Common myeloid progenitor, CD34-positive (primary cell): Measurements from ENCODE around the gene CDHR4.
"Not testable (repeated sequence)": the region's sequence is repeated elsewhere in the genome, so short reads cannot be mapped to it uniquely, and the experiment has no call there.

Experiments used
- CTCF ChIA-PET: fragments of 350-600 bp; sonication (Branson Sonifier 250); formaldehyde crosslinking; loops from one replicate; lab custom pipeline; 2021; ENCODE audit warnings: antibody characterized with exemption; lab: Charles Lee
- POLR2A ChIA-PET: fragments of 350-600 bp; sonication (Branson Sonifier 250); formaldehyde crosslinking; loops from one replicate; lab custom pipeline; 2021; ENCODE audit warnings: antibody characterized with exemption; lab: Charles Lee
- DNase-seq, 3 donors: peaks; one replicate each; pipeline versions ENCODE4 v3.0.0 to v3.0.0-alpha.2; 2013
- H3K27ac ChIP-seq, 2 experiments: 1 replicate in 1 of 2; 2 replicates in 1 of 2; pipeline ENCODE4 v1.7.0; 2013; ENCODE audit warnings: inconsistent platforms in 2 of 2, low read length in 2 of 2, mild to moderate bottlenecking in 2 of 2, low read depth in 1 of 2, moderate library complexity in 1 of 2; ENCODE audit not compliant: severe bottlenecking in 2 of 2, insufficient read depth in 1 of 2, poor library complexity in 1 of 2
- H3K27me3 ChIP-seq, 5 experiments: replicated peaks in 2 of 5; 1 replicate in 3 of 5; 2 replicates in 2 of 5; pipeline versions ENCODE4 v1.6.1 to v1.7.0; 2013; ENCODE audit warnings: low read length in 4 of 5, mild to moderate bottlenecking in 2 of 5, moderate library complexity in 2 of 5, inconsistent platforms in 1 of 5; ENCODE audit not compliant: insufficient read depth in 5 of 5, control insufficient read depth in 4 of 5
- H3K36me3 ChIP-seq, 4 experiments: 1 replicate in 2 of 4; 2 replicates in 2 of 4; pipeline versions ENCODE4 v1.6.1 to v1.7.0; 2013; ENCODE audit warnings: low read length in 3 of 4, control low read depth in 1 of 4, mild to moderate bottlenecking in 1 of 4; ENCODE audit not compliant: control insufficient read depth in 4 of 4, insufficient read depth in 4 of 4
- H3K4me1 ChIP-seq, 4 experiments: 1 replicate in 3 of 4; 2 replicates in 1 of 4; pipeline versions ENCODE4 v1.6.1 to v1.7.1; 2013; ENCODE audit warnings: low read length in 3 of 4, mild to moderate bottlenecking in 3 of 4, control low read depth in 1 of 4, inconsistent platforms in 1 of 4, moderate library complexity in 1 of 4; ENCODE audit not compliant: control insufficient read depth in 4 of 4, insufficient read depth in 4 of 4; ENCODE audit errors: control extremely low read depth in 1 of 4
- H3K4me3 ChIP-seq, 7 experiments: 1 replicate in 4 of 7; 2 replicates in 3 of 7; pipeline versions ENCODE4 v1.5.1 to v1.7.0; 2013; ENCODE audit warnings: mild to moderate bottlenecking in 7 of 7, low read length in 6 of 7, moderate library complexity in 6 of 7, inconsistent platforms in 2 of 7, low read depth in 2 of 7, control low read depth in 1 of 7; ENCODE audit not compliant: insufficient read depth in 4 of 7, control insufficient read depth in 1 of 7; ENCODE audit errors: extremely low read depth in 1 of 7
- H3K9me3 ChIP-seq, 5 experiments: 1 replicate in 4 of 5; 2 replicates in 1 of 5; pipeline versions ENCODE4 v1.6.1 to v1.7.1; 2013; ENCODE audit warnings: low read length in 4 of 5, mild to moderate bottlenecking in 2 of 5, inconsistent platforms in 1 of 5, low read depth in 1 of 5, moderate library complexity in 1 of 5; ENCODE audit not compliant: control insufficient read depth in 4 of 5, insufficient read depth in 2 of 5; ENCODE audit errors: control extremely low read depth in 1 of 5
- WGBS: methylation state at CpG from one replicate; pipeline ENCODE4 v1.1.5; 2013; ENCODE audit not compliant: insufficient coverage; 5-methylcytosine and 5-hydroxymethylcytosine counted together

CDHR4 gene

GRCh38 chr3:49748874-49749273, 50.8 kb downstream of the CDHR4 start:
- H3K36me3 ChIP-seq = peaks cover 5 to 41% (median 22%) of the 10 kb centered on the region in 4 experiments
- 94% methylated on average over 4 of the region's 5 CpGs for WGBS
- POLR2A ChIA-PET = interaction anchor here (0.6 kb wide), 1 partner anchor 22 kb away, joined by 4 read pairs; no protein-coding TSS in a partner anchor
- H3K27me3 ChIP-seq, DNase-seq, H3K4me3 ChIP-seq, H3K4me1 ChIP-seq, H3K9me3 ChIP-seq, H3K27ac ChIP-seq: not testable (repeated sequence)
- CTCF ChIA-PET = interaction anchor here (1.0 to 2.2 kb wide), 3 partner anchors 10 to 133 kb away, joined by 4 to 6 read pairs (median 5); no protein-coding TSS in a partner anchor

GRCh38 chr3:49747792-49748480, 51.7 kb downstream of the CDHR4 start:
- POLR2A ChIA-PET = no interaction called here
- 90% methylated on average over 13 of the region's 13 CpGs for WGBS
- DNase-seq = no peak

GRCh38 chr3:49745986-49746385, 53.7 kb downstream of the CDHR4 start:
- Histone ChIP-seq H3K4me1 (no peaks in the 10 kb centered on the region), H3K4me3 (no peak overlapping the region), H3K36me3 (peaks cover 7 to 53% (median 21%) of the 10 kb centered on the region in 4 experiments), H3K27me3 (no peaks in the 10 kb centered on the region), H3K27ac (no peak overlapping the region), H3K9me3 (no peaks in the 10 kb centered on the region)
- no peak for DNase-seq
- WGBS = no CpG with 5 or more reads among the region's 2 CpGs
- CTCF ChIA-PET = no interaction called here
- POLR2A ChIA-PET = interaction anchor here (0.6 kb wide), 1 partner anchor 101 kb away, joined by 3 read pairs; no protein-coding TSS in a partner anchor

More at GRCh38 chr3:49747792-49748480, 51.7 kb downstream of the CDHR4 start:
- H3K27me3 ChIP-seq = no peaks in the 10 kb centered on the region
- H3K27ac ChIP-seq = no peak overlapping the region
- no peaks in the 10 kb centered on the region for H3K9me3 ChIP-seq
- no peak overlapping the region for H3K4me3 ChIP-seq
- H3K4me1 ChIP-seq = no peaks in the 10 kb centered on the region
- peaks cover 6 to 47% (median 21%) of the 10 kb centered on the region in 4 experiments for H3K36me3 ChIP-seq
- CTCF ChIA-PET = interaction anchor here (1.0 to 2.2 kb wide), 6 partner anchors 11 to 134 kb away, joined by 3 to 6 read pairs (median 4); no protein-coding TSS in a partner anchor
